SK-N-SH (cell line): ENCODE results near the gene SIGMAR1. TPM values are rescaled to one million over a fixed set of nuclear protein-coding genes. Genes with fewer than 3 reads are reported as not detected.

Source experiments
- CTCF ChIA-PET: fragments of 300-600, 350-600 bp; formaldehyde crosslinking; extraction: SDS; loops from one replicate; lab custom pipeline; 2021; lab: Yijun Ruan, JAX
- POLR2A ChIA-PET: fragments of 350-600 bp; sonication (Branson Sonifier 250); formaldehyde crosslinking; extraction: SDS; loops from one replicate; lab custom pipeline; 2020; ENCODE audit warnings: antibody characterized with exemption, inconsistent platforms; lab: Yijun Ruan, JAX
- DNase-seq: peaks from one replicate; pipeline ENCODE4 v3.0.0; 2012
- H2AFZ ChIP-seq: fragments of 200-600 bp; sonication (generic); 2 replicates; pipeline ENCODE4 v1.8.1; 2016; ENCODE audit warnings: antibody characterized with exemption, mild to moderate bottlenecking, low read depth
- H3F3A ChIP-seq: fragments of 200-600 bp; sonication (generic); replicated peaks from 2 replicates; pipeline ENCODE3; 2016; ENCODE audit warnings: antibody characterized with exemption, mild to moderate bottlenecking; ENCODE audit not compliant: insufficient read depth
- H3K27ac ChIP-seq, 2 experiments: fragments of 200-500 bp in 1 of 2; fragments of 200-600 bp in 1 of 2; sonication (Bioruptor generic) in 1 of 2; sonication (generic), shearing (Covaris generic) in 1 of 2; 2 replicates each; pipeline versions ENCODE4 v1.5.1 to v1.6.1; 2014 to 2016; ENCODE audit warnings: low read depth in 2 of 2, inconsistent platforms in 1 of 2, low read length in 1 of 2, mild to moderate bottlenecking in 1 of 2, mixed read lengths in 1 of 2
- H3K27me3 ChIP-seq: fragments of 200-600 bp; sonication (generic), shearing (Covaris generic); 2 replicates; pipeline ENCODE4 v1.6.1; 2016; ENCODE audit warnings: mixed run types; ENCODE audit not compliant: insufficient read depth
- H3K36me3 ChIP-seq, 2 experiments: fragments of 200-500 bp in 1 of 2; fragments of 200-600 bp in 1 of 2; sonication (Bioruptor generic) in 1 of 2; sonication (generic) in 1 of 2; replicated peaks in 1 of 2; 2 replicates each; pipeline versions ENCODE3 to v1.5.1; 2014 to 2016; ENCODE audit warnings: low read length in 1 of 2, mild to moderate bottlenecking in 1 of 2; ENCODE audit not compliant: insufficient read depth in 2 of 2, control insufficient read depth in 1 of 2
- H3K4me1 ChIP-seq, 2 experiments: fragments of 200-500 bp in 1 of 2; fragments of 200-600 bp in 1 of 2; sonication (Bioruptor generic) in 1 of 2; sonication (generic), shearing (Covaris generic) in 1 of 2; 2 replicates each; pipeline versions ENCODE4 v1.5.1 to v1.6.1; 2014 to 2016; ENCODE audit warnings: low read depth in 1 of 2, low read length in 1 of 2, mixed run types in 1 of 2; ENCODE audit not compliant: insufficient read depth in 2 of 2, control insufficient read depth in 1 of 2
- H3K4me2 ChIP-seq: fragments of 200-600 bp; sonication (generic), shearing (Covaris generic); 2 replicates; pipeline ENCODE4 v1.6.1; 2017; ENCODE audit warnings: mixed run types
- H3K4me3 ChIP-seq, 2 experiments: fragments of 200-500 bp in 1 of 2; fragments of 200-600 bp in 1 of 2; sonication (Bioruptor generic) in 1 of 2; sonication (generic), shearing (Covaris generic) in 1 of 2; 2 replicates each; pipeline versions ENCODE4 v1.5.1 to v1.8.1; 2014 to 2016; ENCODE audit warnings: low read depth in 2 of 2, inconsistent platforms in 1 of 2, low read length in 1 of 2, mild to moderate bottlenecking in 1 of 2, mixed read lengths in 1 of 2, moderate library complexity in 1 of 2
- H3K79me2 ChIP-seq: fragments of 200-600 bp; sonication (generic); 2 replicates; pipeline ENCODE4 v1.8.1; 2017; ENCODE audit warnings: mild to moderate bottlenecking; ENCODE audit not compliant: insufficient read depth
- H3K9ac ChIP-seq: fragments of 200-600 bp; sonication (generic); 2 replicates; pipeline ENCODE4 v1.6.1; 2017; ENCODE audit warnings: mixed run types
- H3K9me2 ChIP-seq: fragments of 200-600 bp; sonication (generic); 2 replicates; pipeline ENCODE4 v1.6.1; 2017; ENCODE audit warnings: mixed run types
- H3K9me3 ChIP-seq: fragments of 200-600 bp; sonication (generic); 2 replicates; pipeline ENCODE4 v1.6.1; 2017; ENCODE audit warnings: mixed run types, mild to moderate bottlenecking, moderate library complexity
- H4K20me1 ChIP-seq: fragments of 200-600 bp; sonication (generic); 2 replicates; pipeline ENCODE4 v1.6.1; 2017; ENCODE audit warnings: mild to moderate bottlenecking, mixed run types; ENCODE audit not compliant: insufficient read depth
- EP300 ChIP-seq, 2 experiments: IDR thresholded peaks; 2 replicates each; pipeline versions ENCODE4 v1.4.0 to v1.6.1; 2012; ENCODE audit warnings: borderline replicate concordance in 1 of 2, low read depth in 1 of 2, low read length in 1 of 2
- FOXM1 ChIP-seq: IDR thresholded peaks from 2 replicates; pipeline ENCODE4 v1.4.0; 2012; ENCODE audit warnings: low read depth, mild to moderate bottlenecking
- GABPA ChIP-seq: IDR thresholded peaks from 2 replicates; pipeline ENCODE4 v1.4.0; 2012; ENCODE audit warnings: low read depth, mild to moderate bottlenecking
- IRF3 ChIP-seq: fragments of 150-350 bp; IDR thresholded peaks from 2 replicates; pipeline ENCODE4 v1.6.1; 2016; ENCODE audit warnings: mild to moderate bottlenecking, low read depth, low read length
- JUND ChIP-seq: IDR thresholded peaks from 2 replicates; pipeline ENCODE4 v1.4.0; 2012
- MEF2A ChIP-seq: IDR thresholded peaks from 2 replicates; pipeline ENCODE4 v1.4.0; 2012; ENCODE audit warnings: low read depth, borderline replicate concordance
- MXI1 ChIP-seq: IDR thresholded peaks from 2 replicates; pipeline ENCODE4 v1.6.1; 2012; ENCODE audit warnings: mild to moderate bottlenecking, low read depth, low read length, improper control_type of control experiment
- NRF1 ChIP-seq: IDR thresholded peaks from 2 replicates; pipeline ENCODE4 v1.6.1; 2012; ENCODE audit warnings: low read depth, mild to moderate bottlenecking, low read length
- PBX3 ChIP-seq: IDR thresholded peaks from 2 replicates; pipeline ENCODE4; 2012
- RAD21 ChIP-seq: IDR thresholded peaks from 2 replicates; pipeline ENCODE4 v1.6.1; 2012; ENCODE audit warnings: mild to moderate bottlenecking, low read length
- REST ChIP-seq: IDR thresholded peaks from 2 replicates; pipeline ENCODE4 v1.6.1; 2012; ENCODE audit warnings: mild to moderate bottlenecking, low read depth, low read length, moderate library complexity
- SIN3A ChIP-seq: IDR thresholded peaks from 2 replicates; pipeline ENCODE4 v1.6.1; 2012; ENCODE audit warnings: low read depth, mild to moderate bottlenecking, low read length, moderate library complexity, borderline replicate concordance
- TEAD4 ChIP-seq: IDR thresholded peaks from 2 replicates; pipeline ENCODE4 v1.4.0; 2012; ENCODE audit warnings: mild to moderate bottlenecking, borderline replicate concordance; ENCODE audit not compliant: insufficient read depth
- USF2 ChIP-seq: fragments of 150-350 bp; IDR thresholded peaks from 2 replicates; pipeline ENCODE4 v1.6.1; 2017; ENCODE audit warnings: antibody characterized with exemption, low read length, low read depth, borderline replicate concordance
- YY1 ChIP-seq: IDR thresholded peaks from 2 replicates; pipeline ENCODE4 v1.4.0; 2012; ENCODE audit warnings: low read depth, mild to moderate bottlenecking
- WGBS: methylation state at CpG from one replicate; pipeline ENCODE4 v1.1.6; 2017; ENCODE audit warnings: low lambda C conversion rate; 5-methylcytosine and 5-hydroxymethylcytosine counted together
- polyA plus RNA-seq, 3 experiments: library from polyadenylated mRNA; depleted of rRNA; stranded (reverse); fragments of >200 nt; gene quantifications; 2 replicates each; pipeline ENCODE4 v1.2.3, GENCODE V29; 2012
- TF ChIP-seq, protein P1 (sequence below): IDR thresholded peaks from 2 replicates; pipeline ENCODE4 v1.4.0; 2012; ENCODE audit warnings: low read depth, borderline replicate concordance

SIGMAR1 gene
- polyA plus RNA-seq, 1 of the 3 experiments (the other 2 are of a cell fraction) = 79.0 TPM

GRCh38 chr9:34592895-34593601 is 44.5 kb downstream of the SIGMAR1 start:
- H3K27me3 ChIP-seq = peaks cover 27% of the 10 kb centered on the region
- H3K79me2 ChIP-seq = no peaks in the 10 kb centered on the region
- peaks cover 0 to 14% of the 10 kb centered on the region in 2 experiments; a peak in 1 of 4 replicates for H3K4me1 ChIP-seq
- no peak overlapping the region for H3K9ac ChIP-seq
- CTCF ChIA-PET = interaction anchor here (0.8 to 9.8 kb wide), 18 partner anchors 8 to 260 kb away, joined by 3 to 507 read pairs (median 24); partner anchors contain the start of gene RPP25L
- no peak overlapping the region for H3K27ac ChIP-seq
- no peak overlapping the region for H3K4me3 ChIP-seq
- H2AFZ ChIP-seq = no peak overlapping the region
- no peak for TF ChIP-seq NRF1
- TF ChIP-seq, protein P1, sequence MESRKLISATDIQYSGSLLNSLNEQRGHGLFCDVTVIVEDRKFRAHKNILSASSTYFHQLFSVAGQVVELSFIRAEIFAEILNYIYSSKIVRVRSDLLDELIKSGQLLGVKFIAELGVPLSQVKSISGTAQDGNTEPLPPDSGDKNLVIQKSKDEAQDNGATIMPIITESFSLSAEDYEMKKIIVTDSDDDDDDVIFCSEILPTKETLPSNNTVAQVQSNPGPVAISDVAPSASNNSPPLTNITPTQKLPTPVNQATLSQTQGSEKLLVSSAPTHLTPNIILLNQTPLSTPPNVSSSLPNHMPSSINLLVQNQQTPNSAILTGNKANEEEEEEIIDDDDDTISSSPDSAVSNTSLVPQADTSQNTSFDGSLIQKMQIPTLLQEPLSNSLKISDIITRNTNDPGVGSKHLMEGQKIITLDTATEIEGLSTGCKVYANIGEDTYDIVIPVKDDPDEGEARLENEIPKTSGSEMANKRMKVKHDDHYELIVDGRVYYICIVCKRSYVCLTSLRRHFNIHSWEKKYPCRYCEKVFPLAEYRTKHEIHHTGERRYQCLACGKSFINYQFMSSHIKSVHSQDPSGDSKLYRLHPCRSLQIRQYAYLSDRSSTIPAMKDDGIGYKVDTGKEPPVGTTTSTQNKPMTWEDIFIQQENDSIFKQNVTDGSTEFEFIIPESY = no peak
- no peak for TF ChIP-seq GABPA
- no peak for TF ChIP-seq REST
- TF ChIP-seq JUND = no peak
- TF ChIP-seq PBX3 = no peak
- no peak for TF ChIP-seq MXI1
- TF ChIP-seq MEF2A = no peak
- TF ChIP-seq TEAD4 = no peak
- TF ChIP-seq SIN3A = no peak
- TF ChIP-seq FOXM1 = no peak
- no peak for TF ChIP-seq RAD21
- no peak for TF ChIP-seq USF2
- no peak for TF ChIP-seq EP300 (IDR thresholded peaks at IDR 0.05; ENCODE audit: borderline replicate concordance in 1 of 2, low read depth in 1 of 2, low read length in 1 of 2)
- TF ChIP-seq YY1 = no peak
- no peak for TF ChIP-seq IRF3
- no peaks in the 10 kb centered on the region for H3F3A ChIP-seq
- H3K4me2 ChIP-seq = no peak overlapping the region
- H4K20me1 ChIP-seq = 0 out of 2 replicates have a peak, but pooled peaks cover 4% of the 10 kb centered on the region
- H3K9me3 ChIP-seq = no peaks in the 10 kb centered on the region
- H3K9me2 ChIP-seq = no peaks in the 10 kb centered on the region
- WGBS = 74% methylated on average over 25 of the region's 26 CpGs
- POLR2A ChIA-PET = no interaction called here
- DNase-seq = peak; percentile 47
- H3K36me3 ChIP-seq = no peaks in the 10 kb centered on the region
